K562 (cell line): ENCODE data around the gene ZC3H10. TPM values are rescaled to one million over a fixed set of nuclear protein-coding genes. Genes with fewer than 3 reads are reported as not detected.

Experiments
- ATF4 ChIP-seq: fragments of 450-650 bp; formaldehyde crosslinking; IDR thresholded peaks from 2 replicates; pipeline ENCODE4 v1.4.0; 2022; ENCODE audit warnings: mild to moderate bottlenecking, moderate library complexity
- ETV5 ChIP-seq: sonication (generic); formaldehyde crosslinking; IDR thresholded peaks from 2 replicates; pipeline ENCODE4 v1.4.0; 2020; ENCODE audit warnings: low read depth, mild to moderate bottlenecking, missing genetic modification reagents
- HNRNPK ChIP-seq: fragments of 200-400 bp; formaldehyde crosslinking; IDR thresholded peaks from one replicate; pipeline ENCODE4 v1.6.1; 2018; ENCODE audit warnings: mild to moderate bottlenecking, low read depth, low read length; ENCODE audit not compliant: poor library complexity, severe bottlenecking
- MAFG ChIP-seq: fragments of 450-650 bp; conservative IDR thresholded peaks from 2 replicates; pipeline ENCODE4 v1.6.1; 2016; ENCODE audit warnings: missing genetic modification characterization, missing compliant biosample characterization
- NFYB ChIP-seq: IDR thresholded peaks from 2 replicates; pipeline ENCODE4 v1.6.1; 2011; ENCODE audit warnings: mild to moderate bottlenecking, moderate library complexity; ENCODE audit not compliant: insufficient read length; ENCODE audit errors: extremely low read depth
- NR2C2 ChIP-seq, 2 experiments: fragments of 200-800 bp in 1 of 2; sonication (Bioruptor generic) in 1 of 2; sonication (generic) in 1 of 2; formaldehyde crosslinking in 1 of 2; IDR thresholded peaks; 2 replicates each; pipeline versions ENCODE4 v1.6.1 to v1.8.0; 2016 to 2022; ENCODE audit warnings: mild to moderate bottlenecking in 1 of 2, missing compliant biosample characterization in 1 of 2, missing genetic modification characterization in 1 of 2, missing genetic modification reagents in 1 of 2
- POLR2AphosphoS5 ChIP-seq: IDR thresholded peaks from 2 replicates; pipeline ENCODE4 v1.6.1; 2011; ENCODE audit warnings: mild to moderate bottlenecking, low read depth, low read length, moderate library complexity; ENCODE audit not compliant: control insufficient read depth, insufficient read depth
- SETDB1 ChIP-seq: IDR thresholded peaks from one replicate; pipeline ENCODE4 v1.6.1; 2012; ENCODE audit warnings: low read length, control low read depth, inconsistent platforms
- SNAPC5 ChIP-seq: fragments of 250-450 bp; sonication (Bioruptor Pico); IDR thresholded peaks from 2 replicates; pipeline ENCODE4 v1.8.0; 2021; ENCODE audit warnings: moderate library complexity, mild to moderate bottlenecking, inconsistent platforms
- SNIP1 ChIP-seq: fragments of 450-650 bp; IDR thresholded peaks from 2 replicates; pipeline ENCODE4 v1.7.1; 2017; ENCODE audit warnings: low read depth, mild to moderate bottlenecking
- TSHZ1 ChIP-seq: fragments of 250-450 bp; sonication (Bioruptor Pico); IDR thresholded peaks from 2 replicates; pipeline ENCODE4 v1.4.0; 2020; ENCODE audit warnings: mild to moderate bottlenecking, moderate library complexity
- USF1 ChIP-seq: sonication (generic); formaldehyde crosslinking; IDR thresholded peaks from 2 replicates; pipeline ENCODE4 v1.9.0; 2022; ENCODE audit warnings: mild to moderate bottlenecking, missing genetic modification reagents
- ZMIZ1 ChIP-seq, 2 experiments: fragments of 150-350 bp in 1 of 2; IDR thresholded peaks; 2 replicates each; pipeline ENCODE4 v1.6.1; 2012 to 2016; ENCODE audit warnings: low read depth in 2 of 2, low read length in 2 of 2, mild to moderate bottlenecking in 1 of 2, moderate library complexity in 1 of 2
- ZNF140 ChIP-seq: fragments of 250-450 bp; sonication (Bioruptor Pico); IDR thresholded peaks from 2 replicates; pipeline ENCODE4 v1.8.0; 2021; ENCODE audit warnings: moderate library complexity, mild to moderate bottlenecking, inconsistent platforms
- ZNF143 ChIP-seq: sonication (generic); formaldehyde crosslinking; IDR thresholded peaks from 2 replicates; pipeline ENCODE4 v1.9.0; 2022; ENCODE audit warnings: mild to moderate bottlenecking, missing genetic modification reagents
- ZZZ3 ChIP-seq: fragments of 450-650 bp; IDR thresholded peaks from 2 replicates; pipeline ENCODE4 v1.6.1; 2016; ENCODE audit warnings: antibody characterized with exemption, mild to moderate bottlenecking, moderate library complexity
- polyA plus RNA-seq, 8 experiments: library from polyadenylated mRNA; depleted of rRNA in 4 of 8; stranded (reverse) in 5 of 8; unstranded in 3 of 8; fragments of >200 nt; fragmentation: Nextera tagmentation in 2 of 8; fragmentation: Illumina TruSeq in 1 of 8; extraction: Ambion mirVana in 2 of 8; extraction: Trizol in 1 of 8; gene quantifications; 2 replicates each; pipeline versions ENCODE4 v1.2.1 to v1.2.3, GENCODE V29; 2011 to 2014; ENCODE audit warnings: inconsistent platforms in 1 of 8, missing spikeins in 1 of 8
- total RNA-seq, 7 experiments: library from RNA; depleted of rRNA in 6 of 7; stranded (reverse); fragments of >200 nt in 6 of 7; fragmentation: Illumina TruSeq in 2 of 7; extraction: Trizol in 2 of 7; gene quantifications; 2 replicates each; pipeline versions ENCODE4 v1.2.1 to v1.2.3, GENCODE V29; 2011 to 2021; ENCODE audit warnings: low replicate concordance in 1 of 7

Gene ZC3H10
- total and polyA plus RNA-seq, 9 of the 15 experiments (the other 6 are each of a cell fraction or from before 2014, with no cell fraction given): 0.31 to 4.1 (median 1.6) TPM

- TF ChIP-seq ZMIZ1 (IDR thresholded peaks at IDR 0.05; ENCODE audit: low read depth in 2 of 2, low read length in 2 of 2): no peak
- no peak for TF ChIP-seq ZNF140 (CRISPR knock-in tag)
- TF ChIP-seq ZZZ3: no peak
- no peak for TF ChIP-seq TSHZ1 (CRISPR knock-in tag)
- TF ChIP-seq SETDB1: no peak
- TF ChIP-seq HNRNPK: no peak
- TF ChIP-seq ETV5 (CRISPR knock-in tag): no peak
- no peak; the same call in 1 of the 2 replicates for TF ChIP-seq ZNF143 (CRISPR knock-in tag)
- TF ChIP-seq USF1: no peak
- TF ChIP-seq MAFG (tag): no peak
- no peak for TF ChIP-seq SNAPC5 (CRISPR knock-in tag)
- no peak for TF ChIP-seq NFYB
- no peak for TF ChIP-seq ATF4
- TF ChIP-seq NR2C2 (CRISPR knock-in tag; IDR thresholded peaks at IDR 0.05): no peak
- TF ChIP-seq NR2C2 (tag; IDR thresholded peaks at IDR 0.05): no peak
- no peak for TF ChIP-seq SNIP1
- TF ChIP-seq POLR2AphosphoS5: peak; percentile 46; the same call in 1 of the 2 replicates
These were observed 39.3 kb downstream of the ZC3H10 start (continued) for GRCh38 chr12:56157201-56158028.
